Activated CD8-positive, alpha-beta memory T cell treated with anti-CD3 and anti-CD28 coated beads for 4 hours (primary cell): ENCODE results near the gene EEFSEC.

Experiments
- DNase-seq, 2 donors: peaks; one replicate each; pipeline ENCODE4 v3.0.0-alpha.2; 2020; ENCODE audit warnings: low read depth in 2 of 2

Gene EEFSEC

DNA sequence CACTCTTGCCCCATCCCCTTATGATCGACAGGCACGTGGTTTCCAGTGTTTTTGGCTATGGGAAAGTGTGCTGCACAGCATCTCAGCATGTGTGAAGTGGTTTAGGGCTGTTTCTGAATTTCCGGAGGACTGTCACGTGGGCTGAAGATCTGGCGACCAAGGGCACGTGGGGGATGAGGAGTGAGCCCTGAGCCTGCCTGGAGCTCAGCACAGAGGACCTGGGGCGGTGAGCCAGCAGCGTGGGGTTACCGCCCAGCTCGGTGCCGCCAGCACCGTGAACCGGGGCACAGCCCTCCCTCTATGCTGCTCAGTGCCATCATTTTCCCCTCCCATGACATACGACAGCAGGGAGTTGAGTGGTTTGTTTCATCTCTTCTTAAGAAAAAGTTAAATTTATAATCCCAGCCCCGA is 163.2 kb downstream of the EEFSEC start:
- peak; percentile 3 to 28 for DNase-seq

DNA sequence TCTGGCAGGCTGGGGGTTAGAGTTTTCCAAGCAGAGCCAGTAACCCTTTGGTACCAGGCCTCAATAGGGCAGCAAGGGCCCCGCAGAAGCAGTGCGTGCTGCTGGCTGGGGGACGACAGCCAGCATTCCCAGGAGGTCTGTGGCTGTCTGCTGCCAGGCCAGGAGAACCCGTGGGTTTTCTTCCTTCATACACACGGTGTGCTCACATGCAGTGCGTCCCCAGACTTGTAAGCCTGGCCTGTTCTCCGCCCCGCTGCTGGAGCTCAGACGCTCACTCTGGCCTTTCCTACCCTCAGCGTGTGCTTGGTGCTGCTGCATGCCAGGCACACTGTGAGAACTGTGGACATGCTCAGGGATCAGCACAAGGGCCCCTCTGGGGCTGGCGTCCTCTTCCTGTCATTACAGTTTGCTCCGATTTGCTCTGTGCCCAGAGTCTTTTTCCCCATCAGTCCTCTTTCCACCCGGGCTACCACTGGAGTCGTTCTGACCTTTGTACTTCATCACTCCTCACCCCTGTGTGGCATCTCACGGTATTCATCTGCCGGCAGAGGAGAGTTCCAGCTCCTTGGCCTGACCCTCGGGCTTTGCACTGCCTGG is 163.9 kb downstream of the EEFSEC start:
- DNase-seq = no peak

DNA sequence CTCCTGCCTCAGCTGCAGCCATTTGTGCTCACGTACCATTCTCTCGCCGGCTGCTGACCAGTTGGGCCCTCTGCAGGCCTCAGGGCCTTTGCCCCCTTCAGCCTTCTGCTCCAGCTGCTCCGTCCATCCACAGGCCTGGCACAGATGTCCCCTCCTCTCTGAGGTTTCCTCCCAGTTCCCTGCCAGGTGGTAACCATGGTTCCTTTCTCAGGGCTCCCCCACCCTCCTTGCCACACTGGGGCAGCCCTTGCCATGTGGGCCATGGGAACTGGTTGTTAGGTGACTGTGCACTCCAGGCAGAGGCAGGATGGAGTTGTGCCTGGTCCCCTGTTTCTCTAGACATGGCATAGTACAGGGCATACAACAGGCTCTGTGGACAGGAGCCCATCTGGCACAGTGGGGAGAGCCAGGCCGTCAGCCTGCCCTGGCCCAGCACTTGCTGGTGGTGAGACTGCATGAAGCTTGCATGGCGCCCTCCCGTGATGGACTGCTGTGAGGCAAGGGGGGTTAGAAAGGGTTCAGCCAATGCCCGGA is 164.5 kb downstream of the EEFSEC start:
- no peak for DNase-seq

DNA sequence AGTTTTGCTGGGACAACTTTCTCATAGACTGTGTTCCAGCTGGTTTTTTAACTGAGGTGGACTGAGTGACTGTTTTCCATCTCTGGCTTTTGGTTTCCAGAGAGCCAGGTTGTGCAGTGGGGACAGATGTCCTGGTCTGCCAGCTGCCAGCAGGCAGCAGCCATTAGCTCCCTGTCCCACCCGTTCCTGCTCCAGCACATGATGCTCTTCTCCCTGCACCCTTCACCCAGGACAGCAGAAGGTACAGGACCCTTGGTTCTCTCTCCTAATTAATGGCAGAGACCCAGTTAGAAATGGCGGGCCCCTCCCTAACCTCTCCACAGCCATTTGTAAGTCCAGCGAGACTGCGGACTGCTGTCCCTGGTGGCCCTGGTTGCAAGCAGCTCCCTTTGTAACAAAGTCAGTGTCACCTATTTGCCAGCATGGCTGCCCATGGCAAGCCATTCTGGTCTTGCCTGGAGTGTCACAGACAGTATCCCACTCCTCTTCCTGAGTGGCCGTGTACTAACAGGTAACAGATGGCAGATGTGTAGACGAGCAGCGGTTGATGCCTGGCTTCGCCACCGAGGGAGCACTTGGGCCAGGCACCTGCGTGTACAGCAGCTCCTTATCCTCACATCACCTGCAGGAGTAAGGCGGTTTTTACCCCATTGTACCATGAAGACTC is 165.1 kb downstream of the EEFSEC start:
- DNase-seq = no peak

DNA sequence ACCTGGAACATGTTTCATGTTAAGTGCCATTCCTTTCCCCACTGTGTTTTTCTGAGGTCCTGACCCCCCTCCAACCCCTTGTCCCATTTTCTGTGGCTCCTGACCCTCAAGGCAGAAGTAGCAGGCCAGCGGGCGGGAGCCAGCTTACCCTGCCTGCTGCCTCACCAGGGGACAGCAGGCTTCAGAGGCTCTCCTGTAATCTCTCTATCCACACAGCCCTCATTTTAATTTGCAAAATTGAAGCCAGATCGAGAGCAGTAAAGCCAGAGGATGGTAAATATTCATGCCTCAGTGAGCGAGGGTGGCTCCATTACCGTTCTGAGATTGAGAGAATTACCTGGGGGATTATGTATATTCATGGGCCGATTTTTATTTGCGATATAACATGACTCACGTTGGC is 165.8 kb downstream of the EEFSEC start:
- no peak for DNase-seq

DNA sequence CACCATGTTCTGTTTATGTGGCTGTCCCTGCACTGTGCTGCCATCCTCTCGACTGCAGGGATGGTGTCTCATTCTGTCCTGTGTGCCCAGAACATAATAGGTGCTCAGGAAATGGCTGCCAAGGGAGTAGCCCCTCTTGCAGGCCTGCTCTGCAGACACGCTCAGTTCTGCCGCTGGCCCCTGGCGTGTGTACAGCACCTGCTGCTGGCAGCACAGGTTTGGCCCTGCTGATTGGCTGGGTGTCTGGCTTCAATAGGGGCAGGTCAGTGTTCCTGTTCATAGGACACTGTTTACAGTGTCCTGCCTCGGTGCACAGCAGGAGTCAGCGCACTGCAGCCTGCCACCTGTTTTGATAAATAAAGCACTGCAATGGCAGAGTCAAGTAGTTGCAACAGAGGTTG is 166.5 kb downstream of the EEFSEC start:
- DNase-seq = no peak

DNA sequence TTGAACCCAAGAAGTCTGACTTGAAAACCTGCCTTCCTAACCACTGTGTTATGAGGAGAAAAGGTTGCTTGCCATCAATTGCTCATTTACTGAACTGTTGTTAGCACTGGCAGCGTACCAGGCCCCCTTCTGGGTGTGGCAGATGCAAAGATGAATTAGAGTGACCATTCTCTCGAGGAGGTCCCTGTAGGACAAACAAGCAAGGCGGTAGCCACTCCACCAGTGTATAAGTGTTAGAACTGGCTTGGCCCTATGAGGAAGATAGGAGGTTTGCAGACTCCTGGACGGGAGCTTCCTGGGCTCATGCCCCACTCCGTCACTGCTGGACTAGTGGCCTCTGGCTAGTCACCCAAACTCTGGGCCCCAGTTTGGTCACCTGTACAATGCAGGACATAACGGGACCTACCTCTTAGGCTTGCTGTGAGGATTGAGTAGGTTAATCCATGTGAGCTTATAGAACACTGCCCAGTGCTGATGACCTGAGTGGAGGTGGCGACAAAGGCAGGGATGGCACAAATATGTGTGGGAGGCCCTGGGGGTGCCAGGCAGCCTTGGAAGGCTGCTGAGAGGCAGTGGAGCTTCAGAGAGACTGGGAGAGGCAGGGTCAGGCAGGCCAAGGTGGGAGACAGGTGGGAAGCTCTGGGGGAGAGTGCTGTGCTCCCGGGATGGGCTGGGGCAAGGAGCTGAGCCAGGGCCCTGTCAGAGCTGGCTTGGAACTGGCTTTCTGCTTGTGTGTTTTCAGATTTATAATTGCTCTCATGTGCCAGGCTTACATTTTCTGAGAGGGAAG is 167.5 kb downstream of the EEFSEC start:
- no peak for DNase-seq

DNA sequence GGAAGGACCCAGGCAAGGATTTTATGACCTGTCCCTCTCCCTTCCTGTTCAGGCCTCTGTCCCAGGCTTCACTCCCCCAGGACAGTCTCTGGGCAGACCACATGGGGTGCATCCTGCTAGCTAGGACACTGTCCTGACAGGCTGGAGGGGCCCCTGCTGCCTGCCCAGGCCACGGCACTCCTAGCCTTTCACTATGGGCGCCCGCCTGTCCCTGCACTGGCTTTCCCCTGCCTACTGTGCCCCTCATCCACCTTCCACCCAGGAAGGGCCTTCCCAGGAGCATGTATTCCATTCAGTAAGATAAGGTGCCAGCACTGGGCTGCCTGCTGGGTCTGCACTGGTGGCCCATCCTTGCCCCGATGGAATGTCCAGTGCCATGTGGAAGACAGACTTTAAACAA is 168.1 kb downstream of the EEFSEC start:
- no peak for DNase-seq

DNA sequence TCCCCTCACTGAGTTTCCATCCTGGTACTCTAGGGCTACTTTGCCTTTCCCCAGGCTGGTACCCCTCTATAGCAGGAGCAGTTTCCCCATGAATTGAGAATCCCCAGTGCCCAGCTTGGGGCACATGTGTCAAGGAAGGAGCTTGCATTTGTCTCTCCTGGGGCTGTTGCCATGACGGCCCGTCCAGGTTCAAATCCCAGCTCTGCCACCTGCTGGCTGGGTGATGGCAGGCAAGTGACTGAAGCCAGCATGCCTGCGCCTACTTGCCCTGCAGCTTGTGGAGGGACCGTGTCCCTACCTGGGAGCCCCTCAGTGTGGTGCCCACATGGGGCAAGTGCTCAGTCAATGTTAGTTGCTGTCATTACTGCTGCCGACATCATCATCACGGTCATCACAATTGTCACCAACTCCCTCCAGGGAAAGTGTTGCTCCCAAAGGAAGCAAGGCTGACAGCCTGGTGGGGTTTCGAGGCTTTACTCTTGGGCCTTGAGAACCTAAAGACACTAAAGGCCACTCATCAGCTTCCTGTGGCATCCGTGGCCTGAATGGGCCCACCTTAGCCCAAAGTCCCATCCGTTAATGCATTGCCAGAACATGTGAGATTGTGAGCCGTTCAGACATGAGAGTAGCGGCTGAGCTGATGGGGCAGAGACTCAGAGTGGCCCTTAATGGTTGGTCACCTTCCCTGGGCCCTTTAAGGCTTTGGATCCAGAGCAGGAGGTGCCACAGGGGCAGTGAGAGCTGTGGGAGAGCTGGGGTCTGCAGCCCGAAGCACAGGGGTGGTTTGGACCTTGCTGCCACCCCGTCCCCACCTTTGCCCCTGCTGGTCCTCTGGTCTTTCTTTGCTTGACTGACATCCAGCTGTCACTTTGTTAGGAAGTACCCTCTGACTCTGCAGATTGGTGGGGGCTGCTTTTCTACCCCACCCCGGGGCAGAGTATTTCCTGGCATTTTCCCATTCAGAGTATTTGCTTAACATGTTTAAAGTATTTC is 169.0 kb downstream of the EEFSEC start:
- peak in 1 of 2 donors; percentile 6 for DNase-seq

DNA sequence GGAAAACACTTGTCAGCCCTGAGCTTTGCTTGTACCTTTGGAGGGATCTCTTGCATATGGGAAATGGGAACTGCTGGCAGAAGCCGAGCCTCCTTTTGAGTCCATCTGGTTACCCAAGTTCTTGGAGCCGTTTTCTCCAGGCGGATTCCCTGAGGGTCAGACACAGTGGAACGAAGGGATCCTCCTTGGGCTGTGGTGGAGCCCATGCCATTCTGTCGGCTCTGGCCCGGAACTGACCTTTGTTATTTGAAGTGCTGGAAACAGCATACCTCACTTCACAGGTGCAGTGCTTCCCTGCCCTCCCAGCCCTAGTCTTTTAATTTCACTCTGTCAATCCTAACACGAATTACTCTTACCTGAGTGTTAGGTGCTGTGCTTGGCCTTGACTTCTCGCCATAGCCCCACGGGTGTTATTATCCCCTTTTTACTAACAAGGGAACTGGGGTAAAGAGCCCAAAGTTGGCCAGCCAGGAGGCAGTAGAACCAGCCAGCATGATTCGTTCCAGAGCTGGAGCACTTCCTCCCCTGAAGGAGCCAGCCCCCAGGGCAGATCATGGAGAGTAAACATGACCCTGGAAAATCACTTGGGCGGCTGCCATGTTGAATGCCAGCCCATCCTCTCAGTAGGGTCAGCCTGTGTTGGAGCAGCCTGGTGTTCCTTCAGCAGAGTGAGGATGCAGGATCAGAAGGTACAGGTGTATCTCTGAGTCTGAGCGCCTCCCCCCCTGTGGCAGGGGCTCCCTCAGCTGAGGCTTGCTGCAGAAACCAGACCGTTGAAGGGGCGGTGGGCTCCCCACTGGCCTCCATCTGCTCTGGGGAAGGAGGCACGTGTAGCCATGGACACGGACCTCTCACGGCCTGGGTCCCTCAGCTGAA is 170.2 kb downstream of the EEFSEC start:
- DNase-seq = no peak

DNA sequence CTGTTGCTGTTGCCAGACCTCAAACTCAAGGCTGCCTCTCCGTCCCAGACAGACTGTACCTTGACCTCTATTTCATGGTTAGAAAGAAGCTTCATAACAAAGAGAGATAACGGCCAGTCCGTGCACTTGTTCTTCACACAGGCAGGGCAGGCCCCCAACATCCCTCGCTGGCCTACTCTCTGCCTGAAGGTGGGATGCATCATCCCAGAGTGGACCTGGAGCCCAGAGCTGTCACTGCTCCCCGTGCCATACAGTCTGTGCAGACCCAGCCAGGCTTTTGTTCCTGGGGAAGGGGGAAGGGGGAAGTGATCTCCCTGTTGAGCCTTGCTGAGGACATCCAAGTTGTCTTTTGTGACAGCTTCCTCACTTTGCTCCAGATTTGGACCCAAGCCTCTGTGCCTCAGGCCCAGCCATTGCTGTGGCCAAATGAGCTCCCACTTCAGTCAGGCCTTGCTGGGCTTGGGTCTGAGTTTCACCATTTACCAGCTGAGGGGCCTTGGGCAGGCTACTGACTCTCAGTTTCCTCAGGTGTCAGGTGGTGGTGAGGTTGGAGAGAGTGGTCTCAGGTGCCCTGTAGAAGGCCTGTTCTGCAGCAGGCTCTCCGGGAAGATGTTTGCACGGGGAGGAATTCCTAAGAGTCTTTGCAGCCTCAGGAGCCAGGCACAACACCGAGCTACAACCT is 171.8 kb downstream of the EEFSEC start:
- no peak for DNase-seq

DNA sequence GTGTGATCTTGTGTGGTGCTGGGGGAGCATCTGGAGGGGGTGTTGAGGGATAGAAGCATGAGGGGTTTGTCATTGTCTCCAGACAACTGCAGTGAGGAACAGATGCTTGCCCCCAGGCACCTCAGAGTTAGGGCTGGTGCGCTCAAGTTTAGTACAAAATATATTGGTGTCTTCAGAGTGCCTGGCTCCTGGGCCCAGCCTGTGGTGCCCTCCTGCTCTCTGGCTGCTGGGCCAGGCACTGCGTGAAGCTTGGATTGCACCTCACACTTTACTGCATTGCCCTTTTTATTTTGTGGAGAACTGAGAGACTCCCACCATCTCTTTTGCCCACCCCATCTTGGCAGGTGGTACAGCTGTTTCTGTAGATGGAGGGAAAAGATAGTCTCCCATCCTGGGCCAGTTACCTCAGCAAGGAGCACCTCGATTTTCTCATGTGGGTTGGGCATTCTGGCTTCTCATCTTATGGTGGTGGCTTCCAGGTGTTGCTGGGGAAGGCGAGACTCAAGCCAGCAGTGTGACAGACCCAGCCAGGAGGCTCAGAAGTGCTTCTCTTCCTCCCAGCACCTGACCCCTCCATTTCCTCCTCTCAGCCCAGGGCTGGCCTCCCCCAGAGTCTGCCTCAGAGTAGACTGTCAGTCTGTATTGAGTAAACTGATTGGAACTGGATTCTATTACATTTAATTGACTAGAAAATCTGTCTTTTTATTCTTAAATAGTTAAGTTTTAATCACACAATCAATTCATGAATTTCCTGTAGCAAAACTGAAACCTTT is 173.0 kb downstream of the EEFSEC start:
- DNase-seq = no peak

DNA sequence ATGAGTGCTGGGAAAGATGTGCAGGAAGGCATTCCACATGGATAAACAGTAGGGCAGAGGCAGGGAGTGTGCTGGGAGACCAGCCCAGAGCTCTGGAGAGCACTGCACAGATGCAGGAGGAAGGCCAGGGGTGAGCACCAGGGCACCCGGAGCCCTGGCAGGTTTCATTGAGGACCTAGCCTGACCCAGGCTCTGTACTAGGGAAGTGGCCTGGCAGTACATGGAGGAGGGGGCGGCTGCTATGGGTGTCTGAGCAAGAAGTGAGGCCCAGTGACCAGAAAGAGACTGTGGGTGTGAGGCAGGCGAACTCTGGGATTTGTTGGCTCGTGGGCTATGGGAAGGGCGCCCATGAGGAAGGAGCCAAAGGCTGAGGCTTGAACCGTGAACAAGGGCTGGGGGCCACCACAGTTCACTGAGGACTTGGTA is 174.3 kb downstream of the EEFSEC start:
- DNase-seq = no peak

DNA sequence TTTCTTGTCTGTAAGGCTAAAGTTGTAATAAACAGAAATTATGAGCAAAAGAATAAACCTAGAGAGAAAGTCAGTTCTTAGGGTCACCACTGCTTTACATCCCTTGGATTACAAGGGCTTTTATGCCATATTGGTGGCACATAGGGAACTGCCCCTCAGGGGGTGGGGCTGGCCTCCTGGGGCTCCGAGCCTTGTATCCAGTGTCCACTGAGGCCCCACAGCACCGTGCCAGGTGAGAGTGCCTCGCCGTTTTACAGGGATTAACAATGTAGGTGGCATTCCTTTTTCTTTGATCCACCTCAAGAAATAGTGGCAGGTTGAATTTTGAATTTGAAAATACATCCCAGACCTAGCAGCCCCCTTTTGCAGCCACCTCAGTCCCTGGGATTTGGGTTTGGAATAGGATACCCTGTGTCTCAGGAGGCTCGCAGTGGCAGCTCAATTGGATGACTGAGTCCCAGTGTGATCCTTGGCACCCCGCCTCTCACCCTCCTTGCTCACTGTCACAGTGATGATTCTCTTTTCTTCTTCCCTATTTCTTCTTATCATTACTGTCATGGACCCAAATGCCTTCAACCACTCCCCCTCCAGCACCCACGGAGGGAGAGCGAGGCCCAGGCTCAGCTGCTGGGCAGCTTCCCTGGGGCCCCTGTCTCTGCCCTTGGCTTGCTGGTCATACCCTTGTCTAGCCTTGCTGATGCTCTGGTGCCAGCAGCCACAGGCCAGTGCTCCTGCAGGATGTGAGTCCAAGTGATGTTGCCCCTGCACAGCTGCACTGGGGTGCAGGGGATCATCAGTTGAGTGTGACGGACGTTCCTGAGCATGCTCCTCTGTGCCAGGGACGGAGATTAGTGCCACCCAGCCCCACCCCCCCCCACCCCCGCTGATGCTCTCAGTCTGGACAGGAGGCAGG is 175.5 kb downstream of the EEFSEC start:
- DNase-seq = no peak

DNA sequence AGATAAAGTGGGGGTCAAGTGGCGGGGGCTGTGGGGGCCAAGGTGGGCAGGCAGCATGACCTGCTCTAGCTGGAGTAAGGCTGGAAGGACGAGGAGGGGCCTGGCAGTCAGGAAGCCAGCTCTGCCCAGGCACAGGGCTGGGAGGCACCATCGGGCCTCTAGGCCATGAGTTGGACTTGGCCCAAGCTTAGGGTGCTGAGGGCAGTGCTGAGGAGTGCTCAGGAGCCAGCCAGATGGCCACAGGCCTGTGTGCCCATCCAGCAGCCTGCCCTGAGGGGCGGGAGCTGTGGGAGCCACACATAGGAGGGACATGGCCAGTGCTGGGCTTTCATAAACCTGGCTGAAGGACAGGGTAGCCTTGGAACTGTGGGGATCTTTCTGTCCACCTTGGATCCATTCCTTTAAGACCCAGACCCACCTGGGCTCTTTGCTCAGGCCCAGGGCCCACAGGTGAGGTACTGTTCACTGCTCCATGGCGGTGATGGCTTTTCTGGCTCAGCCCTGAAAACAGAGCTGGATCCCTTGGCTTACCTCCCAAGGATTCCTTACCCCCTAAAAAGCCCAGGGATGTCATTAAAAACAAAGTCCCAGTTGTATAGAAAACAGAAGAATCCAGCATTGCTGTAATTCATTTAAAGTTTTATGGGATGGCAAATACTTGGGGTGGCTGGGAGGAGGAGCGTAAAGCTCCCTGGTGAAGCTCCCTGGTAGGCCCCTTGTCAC is 176.4 kb downstream of the EEFSEC start:
- no peak for DNase-seq

DNA sequence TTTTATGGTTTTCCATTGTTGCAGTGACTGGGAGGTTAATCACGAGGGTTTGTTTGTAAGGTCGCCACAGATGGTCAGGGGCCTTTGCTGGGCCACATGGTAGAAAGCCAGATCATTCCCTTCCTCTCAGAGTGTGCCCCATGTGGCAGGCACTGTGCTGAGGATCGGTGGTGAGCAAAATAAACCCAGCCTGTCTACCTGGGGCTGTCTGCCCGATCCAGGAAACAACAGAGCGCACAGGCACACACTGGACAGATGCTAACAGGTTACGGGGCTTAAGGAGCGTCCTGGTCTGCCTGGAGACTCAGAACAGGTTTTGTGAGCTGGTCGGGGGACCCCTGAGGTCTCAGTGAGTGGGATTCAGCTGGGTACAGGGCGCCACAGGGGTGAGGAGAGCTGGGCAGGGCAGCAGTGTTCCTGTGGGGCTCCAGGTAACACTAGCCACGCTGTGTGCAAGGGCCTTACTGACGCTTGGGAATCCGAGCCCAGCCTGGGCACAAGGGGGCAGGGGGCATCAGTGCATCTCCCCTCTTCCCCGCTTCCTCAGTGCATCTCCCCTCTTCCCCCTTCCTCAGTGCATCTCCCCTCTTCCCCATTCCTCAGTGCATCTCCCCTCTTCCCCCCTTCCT is 177.0 kb downstream of the EEFSEC start:
- DNase-seq = no peak

DNA sequence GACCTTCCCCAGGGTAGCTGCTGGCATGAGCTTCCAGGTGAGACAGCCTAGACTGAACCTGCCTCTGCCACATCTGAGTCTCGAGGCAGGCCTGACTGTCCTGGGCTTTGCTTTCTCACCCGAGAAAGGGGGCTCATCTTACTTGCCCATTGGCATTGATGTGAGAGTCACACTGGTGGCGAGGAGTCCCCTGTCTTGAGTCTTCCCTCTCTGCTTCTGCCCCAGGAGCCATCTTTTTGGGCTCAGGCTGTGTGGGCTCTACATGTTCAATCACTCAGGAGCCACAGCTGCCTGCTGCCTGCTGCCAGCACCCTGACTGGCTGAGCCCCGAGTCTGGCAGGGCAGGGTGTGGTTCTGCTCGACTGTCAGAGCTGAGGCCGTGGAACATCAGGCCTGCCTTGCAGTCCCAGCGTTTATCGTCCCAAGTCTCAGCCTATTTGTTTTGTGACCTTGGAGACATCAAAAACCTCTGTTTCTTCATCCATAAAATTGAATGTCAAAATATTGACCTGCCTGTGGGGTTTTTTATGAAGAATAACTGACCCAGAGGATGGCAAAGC is 180.9 kb downstream of the EEFSEC start:
- no peak for DNase-seq
